Measurements from ENCODE around the gene CDH4.

CDH4 gene

GRCh38 chr20:61626412-61626811 lies 374.4 kb downstream of the CDH4 start:
- TF ChIP-seq POLR2A (IDR thresholded peaks at IDR 0.05; ENCODE audit: low read depth, low read length) = no peak
- DNase-seq (ENCODE audit: insufficient read length, low spot score) (no peak), FAIRE-seq (no peak)

- TF ChIP-seq POLR2A (IDR thresholded peaks at IDR 0.05; ENCODE audit: low read depth, low read length) = no peak
- DNase-seq (ENCODE audit: insufficient read length, low spot score) (no peak), FAIRE-seq (no peak)
Observed at GRCh38 chr20:61627791-61628415, 375.8 kb downstream of the CDH4 start.

- FAIRE-seq = no peak
- no peak for TF ChIP-seq POLR2A (IDR thresholded peaks at IDR 0.05; ENCODE audit: low read depth, low read length)
- DNase-seq (ENCODE audit: insufficient read length, low spot score) = no peak
Observed at GRCh38 chr20:61628480-61628879, 376.4 kb downstream of the CDH4 start.

- DNase-seq (ENCODE audit: insufficient read length, low spot score) (no peak), FAIRE-seq (no peak)
- no peak for TF ChIP-seq POLR2A (IDR thresholded peaks at IDR 0.05; ENCODE audit: low read depth, low read length)
Observed at GRCh38 chr20:61628901-61629601, 377.0 kb downstream of the CDH4 start.

- FAIRE-seq (no peak), DNase-seq (ENCODE audit: insufficient read length, low spot score) (no peak)
- TF ChIP-seq POLR2A (IDR thresholded peaks at IDR 0.05; ENCODE audit: low read depth, low read length) = no peak
Observed at GRCh38 chr20:61629602-61630390, 377.7 kb downstream of the CDH4 start.

- DNase-seq (ENCODE audit: insufficient read length, low spot score) (no peak), FAIRE-seq (no peak)
- no peak for TF ChIP-seq POLR2A (IDR thresholded peaks at IDR 0.05; ENCODE audit: low read depth, low read length)
Observed at GRCh38 chr20:61630391-61630650, 378.3 kb downstream of the CDH4 start.

GRCh38 chr20:61630816-61631215 lies 378.8 kb downstream of the CDH4 start:
- no peak for TF ChIP-seq POLR2A (IDR thresholded peaks at IDR 0.05; ENCODE audit: low read depth, low read length)
- FAIRE-seq = no peak
- no peak for DNase-seq (ENCODE audit: insufficient read length, low spot score)

- no peak for FAIRE-seq
- TF ChIP-seq POLR2A (IDR thresholded peaks at IDR 0.05; ENCODE audit: low read depth, low read length) = no peak
- no peak for DNase-seq (ENCODE audit: insufficient read length, low spot score)
Observed at GRCh38 chr20:61631751-61632150, 379.7 kb downstream of the CDH4 start.

GRCh38 chr20:61633004-61633403 lies 380.9 kb downstream of the CDH4 start:
- DNase-seq (ENCODE audit: insufficient read length, low spot score) = no peak
- TF ChIP-seq POLR2A (IDR thresholded peaks at IDR 0.05; ENCODE audit: low read depth, low read length) = no peak
- no peak for FAIRE-seq

GRCh38 chr20:61634376-61635145 lies 382.5 kb downstream of the CDH4 start:
- FAIRE-seq (no peak), DNase-seq (ENCODE audit: insufficient read length, low spot score) (no peak)
- no peak for TF ChIP-seq POLR2A (IDR thresholded peaks at IDR 0.05; ENCODE audit: low read depth, low read length)

GRCh38 chr20:61635721-61636455 lies 383.8 kb downstream of the CDH4 start:
- FAIRE-seq = no peak
- no peak for DNase-seq (ENCODE audit: insufficient read length, low spot score)
- TF ChIP-seq POLR2A (IDR thresholded peaks at IDR 0.05; ENCODE audit: low read depth, low read length) = no peak

- DNase-seq (ENCODE audit: insufficient read length, low spot score) = no peak
- no peak for TF ChIP-seq POLR2A (IDR thresholded peaks at IDR 0.05; ENCODE audit: low read depth, low read length)
- FAIRE-seq = no peak
Observed at GRCh38 chr20:61636531-61637116, 384.6 kb downstream of the CDH4 start.

All from H54 (cell line).